H1 (cell line): ENCODE measurements around the gene MRPL54. TPM values are rescaled to one million over a fixed set of nuclear protein-coding genes. Genes with fewer than 3 reads are reported as not detected.

Experiments used
- EZH2 ChIP-seq: fragments of 200-600 bp; sonication (generic); IDR thresholded peaks from 2 replicates; pipeline ENCODE4 v1.7.1; 2012; ENCODE audit warnings: low read depth, mild to moderate bottlenecking, moderate library complexity, low read length, inconsistent platforms; ENCODE audit not compliant: severe bottlenecking
- JUN ChIP-seq: IDR thresholded peaks from 2 replicates; pipeline ENCODE4 v1.6.1; 2011; ENCODE audit warnings: low read depth, mild to moderate bottlenecking, improper control_type of control experiment, low read length
- KDM4A ChIP-seq: IDR thresholded peaks from one replicate; pipeline ENCODE4 v1.7.1; 2012; ENCODE audit warnings: low read depth, mild to moderate bottlenecking, moderate library complexity, low read length, inconsistent platforms; ENCODE audit not compliant: severe bottlenecking
- polyA plus RNA-seq, 7 experiments: library from polyadenylated mRNA; depleted of rRNA in 3 of 7; stranded (reverse) in 5 of 7; unstranded in 2 of 7; fragments of >200 nt in 5 of 7; fragments of 200-250 nt in 2 of 7; gene quantifications; 1 replicate in 5 of 7; 2 replicates in 1 of 7; 4 replicates in 1 of 7; pipeline versions ENCODE4 v1.2.1 to v1.2.3, GENCODE V29; 2011 to 2013; ENCODE audit warnings: missing spikeins in 2 of 7, mixed read lengths in 2 of 7
- total RNA-seq: library from RNA; stranded (reverse); fragmentation: NEBNext Ultra II Directional; extraction: Animal tissue kit (Norgen Biotek cat#: 25700); gene quantifications from 2 replicates; pipeline ENCODE4 v1.2.1, GENCODE V29; 2021
- TF ChIP-seq, protein P1 (sequence below): fragments of 300-600 bp; sonication (generic); IDR thresholded peaks from 2 replicates; pipeline ENCODE4 v1.7.1; 2012; ENCODE audit warnings: low read length, moderate library complexity, mild to moderate bottlenecking, inconsistent platforms; ENCODE audit not compliant: insufficient replicate concordance

MRPL54 gene
- total and polyA plus RNA-seq, 2 of the 8 experiments (the other 6 are each of a cell fraction or from before 2014, with no cell fraction given): 63.8 to 72.8 TPM

DNA sequence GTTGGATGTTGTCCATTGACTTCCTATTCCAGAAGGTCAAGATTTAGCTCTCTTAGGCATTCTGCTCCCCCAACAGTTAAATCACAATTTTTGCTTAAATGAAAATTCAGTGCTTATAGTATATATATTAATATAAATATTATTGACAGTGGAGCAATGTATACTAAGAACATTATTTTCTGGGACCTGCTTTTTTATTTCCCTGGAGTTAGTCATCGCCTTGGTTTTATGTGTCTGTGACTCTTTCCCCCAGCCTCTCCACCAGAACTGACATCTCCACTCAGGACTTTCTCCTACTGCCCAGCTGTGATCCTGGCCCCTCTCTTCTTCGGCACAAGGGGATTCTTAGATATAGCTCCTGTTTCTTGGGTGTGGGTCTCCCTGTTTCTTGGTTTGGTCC lies 33.9 kb downstream of the MRPL54 start (continued):
- TF ChIP-seq, protein P1, sequence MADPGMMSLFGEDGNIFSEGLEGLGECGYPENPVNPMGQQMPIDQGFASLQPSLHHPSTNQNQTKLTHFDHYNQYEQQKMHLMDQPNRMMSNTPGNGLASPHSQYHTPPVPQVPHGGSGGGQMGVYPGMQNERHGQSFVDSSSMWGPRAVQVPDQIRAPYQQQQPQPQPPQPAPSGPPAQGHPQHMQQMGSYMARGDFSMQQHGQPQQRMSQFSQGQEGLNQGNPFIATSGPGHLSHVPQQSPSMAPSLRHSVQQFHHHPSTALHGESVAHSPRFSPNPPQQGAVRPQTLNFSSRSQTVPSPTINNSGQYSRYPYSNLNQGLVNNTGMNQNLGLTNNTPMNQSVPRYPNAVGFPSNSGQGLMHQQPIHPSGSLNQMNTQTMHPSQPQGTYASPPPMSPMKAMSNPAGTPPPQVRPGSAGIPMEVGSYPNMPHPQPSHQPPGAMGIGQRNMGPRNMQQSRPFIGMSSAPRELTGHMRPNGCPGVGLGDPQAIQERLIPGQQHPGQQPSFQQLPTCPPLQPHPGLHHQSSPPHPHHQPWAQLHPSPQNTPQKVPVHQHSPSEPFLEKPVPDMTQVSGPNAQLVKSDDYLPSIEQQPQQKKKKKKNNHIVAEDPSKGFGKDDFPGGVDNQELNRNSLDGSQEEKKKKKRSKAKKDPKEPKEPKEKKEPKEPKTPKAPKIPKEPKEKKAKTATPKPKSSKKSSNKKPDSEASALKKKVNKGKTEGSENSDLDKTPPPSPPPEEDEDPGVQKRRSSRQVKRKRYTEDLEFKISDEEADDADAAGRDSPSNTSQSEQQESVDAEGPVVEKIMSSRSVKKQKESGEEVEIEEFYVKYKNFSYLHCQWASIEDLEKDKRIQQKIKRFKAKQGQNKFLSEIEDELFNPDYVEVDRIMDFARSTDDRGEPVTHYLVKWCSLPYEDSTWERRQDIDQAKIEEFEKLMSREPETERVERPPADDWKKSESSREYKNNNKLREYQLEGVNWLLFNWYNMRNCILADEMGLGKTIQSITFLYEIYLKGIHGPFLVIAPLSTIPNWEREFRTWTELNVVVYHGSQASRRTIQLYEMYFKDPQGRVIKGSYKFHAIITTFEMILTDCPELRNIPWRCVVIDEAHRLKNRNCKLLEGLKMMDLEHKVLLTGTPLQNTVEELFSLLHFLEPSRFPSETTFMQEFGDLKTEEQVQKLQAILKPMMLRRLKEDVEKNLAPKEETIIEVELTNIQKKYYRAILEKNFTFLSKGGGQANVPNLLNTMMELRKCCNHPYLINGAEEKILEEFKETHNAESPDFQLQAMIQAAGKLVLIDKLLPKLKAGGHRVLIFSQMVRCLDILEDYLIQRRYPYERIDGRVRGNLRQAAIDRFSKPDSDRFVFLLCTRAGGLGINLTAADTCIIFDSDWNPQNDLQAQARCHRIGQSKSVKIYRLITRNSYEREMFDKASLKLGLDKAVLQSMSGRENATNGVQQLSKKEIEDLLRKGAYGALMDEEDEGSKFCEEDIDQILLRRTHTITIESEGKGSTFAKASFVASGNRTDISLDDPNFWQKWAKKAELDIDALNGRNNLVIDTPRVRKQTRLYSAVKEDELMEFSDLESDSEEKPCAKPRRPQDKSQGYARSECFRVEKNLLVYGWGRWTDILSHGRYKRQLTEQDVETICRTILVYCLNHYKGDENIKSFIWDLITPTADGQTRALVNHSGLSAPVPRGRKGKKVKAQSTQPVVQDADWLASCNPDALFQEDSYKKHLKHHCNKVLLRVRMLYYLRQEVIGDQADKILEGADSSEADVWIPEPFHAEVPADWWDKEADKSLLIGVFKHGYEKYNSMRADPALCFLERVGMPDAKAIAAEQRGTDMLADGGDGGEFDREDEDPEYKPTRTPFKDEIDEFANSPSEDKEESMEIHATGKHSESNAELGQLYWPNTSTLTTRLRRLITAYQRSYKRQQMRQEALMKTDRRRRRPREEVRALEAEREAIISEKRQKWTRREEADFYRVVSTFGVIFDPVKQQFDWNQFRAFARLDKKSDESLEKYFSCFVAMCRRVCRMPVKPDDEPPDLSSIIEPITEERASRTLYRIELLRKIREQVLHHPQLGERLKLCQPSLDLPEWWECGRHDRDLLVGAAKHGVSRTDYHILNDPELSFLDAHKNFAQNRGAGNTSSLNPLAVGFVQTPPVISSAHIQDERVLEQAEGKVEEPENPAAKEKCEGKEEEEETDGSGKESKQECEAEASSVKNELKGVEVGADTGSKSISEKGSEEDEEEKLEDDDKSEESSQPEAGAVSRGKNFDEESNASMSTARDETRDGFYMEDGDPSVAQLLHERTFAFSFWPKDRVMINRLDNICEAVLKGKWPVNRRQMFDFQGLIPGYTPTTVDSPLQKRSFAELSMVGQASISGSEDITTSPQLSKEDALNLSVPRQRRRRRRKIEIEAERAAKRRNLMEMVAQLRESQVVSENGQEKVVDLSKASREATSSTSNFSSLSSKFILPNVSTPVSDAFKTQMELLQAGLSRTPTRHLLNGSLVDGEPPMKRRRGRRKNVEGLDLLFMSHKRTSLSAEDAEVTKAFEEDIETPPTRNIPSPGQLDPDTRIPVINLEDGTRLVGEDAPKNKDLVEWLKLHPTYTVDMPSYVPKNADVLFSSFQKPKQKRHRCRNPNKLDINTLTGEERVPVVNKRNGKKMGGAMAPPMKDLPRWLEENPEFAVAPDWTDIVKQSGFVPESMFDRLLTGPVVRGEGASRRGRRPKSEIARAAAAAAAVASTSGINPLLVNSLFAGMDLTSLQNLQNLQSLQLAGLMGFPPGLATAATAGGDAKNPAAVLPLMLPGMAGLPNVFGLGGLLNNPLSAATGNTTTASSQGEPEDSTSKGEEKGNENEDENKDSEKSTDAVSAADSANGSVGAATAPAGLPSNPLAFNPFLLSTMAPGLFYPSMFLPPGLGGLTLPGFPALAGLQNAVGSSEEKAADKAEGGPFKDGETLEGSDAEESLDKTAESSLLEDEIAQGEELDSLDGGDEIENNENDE: no peak
- no peak for TF ChIP-seq EZH2
- TF ChIP-seq JUN: no peak
- no peak for TF ChIP-seq KDM4A
